ENCODE data around the gene ADGRD1.
"Not testable (repeated sequence)": the region's sequence is repeated elsewhere in the genome, so short reads cannot be mapped to it uniquely, and the experiment has no call there.

ADGRD1 gene

DNA sequence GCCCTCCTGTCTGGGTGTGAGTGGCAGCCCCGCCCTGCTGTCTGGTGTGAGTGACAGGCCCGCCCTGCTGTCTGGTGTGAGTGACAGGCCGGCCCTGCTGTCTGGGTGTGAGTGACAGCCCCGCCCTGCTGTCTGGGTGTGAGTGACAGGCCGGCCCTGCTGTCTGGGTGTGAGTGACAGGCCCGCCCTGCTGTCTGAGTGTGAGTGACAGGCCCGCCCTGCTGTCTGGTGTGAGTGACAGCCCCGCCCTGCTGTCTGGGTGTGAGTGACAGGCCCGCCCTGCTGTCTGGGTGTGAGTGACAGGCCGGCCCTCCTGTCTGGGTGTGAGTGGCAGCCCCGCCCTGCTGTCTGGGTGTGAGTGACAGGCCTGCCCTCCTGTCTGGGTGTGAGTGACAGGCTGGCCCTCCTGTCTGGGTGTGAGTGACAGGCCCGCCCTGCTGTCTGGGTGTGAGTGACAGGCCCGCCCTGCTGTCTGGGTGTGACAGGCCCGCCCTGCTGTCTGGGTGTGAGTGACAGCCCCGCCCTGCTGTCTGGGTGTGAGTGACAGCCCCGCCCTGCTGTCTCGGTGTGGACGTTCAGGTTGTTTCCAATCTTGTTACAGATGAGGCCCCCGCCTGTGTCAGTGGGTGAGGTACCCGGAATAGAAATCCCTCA lies 175.4 kb downstream of the ADGRD1 start:
- not testable (repeated sequence) for DNase-seq

DNA sequence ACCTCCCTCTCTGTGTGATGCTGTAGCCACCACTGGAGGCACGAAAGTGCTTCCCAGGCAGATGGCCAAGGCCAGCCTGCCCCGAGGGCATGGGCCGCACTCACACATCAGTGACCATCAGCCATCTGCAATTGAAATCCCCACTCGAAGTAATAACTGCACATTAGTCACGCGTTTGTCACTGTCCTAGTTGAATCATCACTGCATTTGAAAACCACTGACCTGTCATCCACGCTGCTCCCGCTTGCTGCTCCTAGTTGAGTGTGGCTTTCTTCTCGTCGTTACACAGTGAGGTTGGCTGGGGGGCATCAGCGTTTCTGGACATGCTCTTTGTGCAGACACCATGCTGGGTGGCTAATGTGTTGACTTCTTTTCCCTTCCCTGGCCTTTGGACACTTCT lies 176.1 kb downstream of the ADGRD1 start:
- no peak for DNase-seq

- no peak for DNase-seq
Measured at GRCh38 chr12:131130311-131130911, 176.7 kb downstream of the ADGRD1 start.

GRCh38 chr12:131131077-131131807 lies 177.5 kb downstream of the ADGRD1 start:
- DNase-seq: no peak

DNA sequence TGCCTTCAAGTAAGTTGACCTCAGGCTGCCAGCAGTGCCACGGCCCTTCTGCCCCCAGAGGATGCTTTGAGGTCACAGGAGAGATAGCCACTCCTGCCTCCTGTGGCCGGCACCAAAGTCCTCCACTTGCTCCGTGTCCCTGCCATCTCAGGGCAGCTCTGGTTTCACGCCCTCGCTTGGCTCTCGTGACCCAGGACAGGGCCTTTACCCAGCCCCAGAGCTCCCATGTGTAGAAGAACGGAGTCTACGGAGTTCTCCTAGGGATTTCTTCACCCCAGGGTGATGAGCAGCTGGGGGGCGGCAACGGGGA lies 178.1 kb downstream of the ADGRD1 start:
- DNase-seq: no peak

GRCh38 chr12:131132118-131132892 lies 178.6 kb downstream of the ADGRD1 start:
- DNase-seq: peak; percentile 72

GRCh38 chr12:131133015-131133905 lies 179.6 kb downstream of the ADGRD1 start:
- DNase-seq: no peak

DNA sequence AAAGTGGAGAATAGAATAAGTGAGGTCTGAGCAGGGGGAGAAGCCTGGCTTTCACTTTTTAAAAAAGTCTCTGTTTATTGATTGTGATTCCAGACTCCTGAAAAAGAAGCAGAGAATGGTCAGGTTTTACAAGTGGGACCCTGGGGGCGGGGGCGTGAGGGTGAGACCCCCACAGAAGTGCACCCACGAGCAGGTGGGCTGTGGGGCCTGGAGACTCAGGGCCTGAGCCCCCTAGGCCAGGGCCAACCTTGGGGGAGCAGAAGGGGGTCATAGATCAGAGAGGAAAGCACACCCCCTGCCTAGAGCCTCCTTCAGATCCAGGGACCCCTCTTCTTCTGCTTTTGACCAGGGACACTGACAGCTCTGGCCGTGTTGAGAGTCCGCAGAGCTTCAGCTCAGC lies 180.3 kb downstream of the ADGRD1 start:
- no peak for DNase-seq

DNA sequence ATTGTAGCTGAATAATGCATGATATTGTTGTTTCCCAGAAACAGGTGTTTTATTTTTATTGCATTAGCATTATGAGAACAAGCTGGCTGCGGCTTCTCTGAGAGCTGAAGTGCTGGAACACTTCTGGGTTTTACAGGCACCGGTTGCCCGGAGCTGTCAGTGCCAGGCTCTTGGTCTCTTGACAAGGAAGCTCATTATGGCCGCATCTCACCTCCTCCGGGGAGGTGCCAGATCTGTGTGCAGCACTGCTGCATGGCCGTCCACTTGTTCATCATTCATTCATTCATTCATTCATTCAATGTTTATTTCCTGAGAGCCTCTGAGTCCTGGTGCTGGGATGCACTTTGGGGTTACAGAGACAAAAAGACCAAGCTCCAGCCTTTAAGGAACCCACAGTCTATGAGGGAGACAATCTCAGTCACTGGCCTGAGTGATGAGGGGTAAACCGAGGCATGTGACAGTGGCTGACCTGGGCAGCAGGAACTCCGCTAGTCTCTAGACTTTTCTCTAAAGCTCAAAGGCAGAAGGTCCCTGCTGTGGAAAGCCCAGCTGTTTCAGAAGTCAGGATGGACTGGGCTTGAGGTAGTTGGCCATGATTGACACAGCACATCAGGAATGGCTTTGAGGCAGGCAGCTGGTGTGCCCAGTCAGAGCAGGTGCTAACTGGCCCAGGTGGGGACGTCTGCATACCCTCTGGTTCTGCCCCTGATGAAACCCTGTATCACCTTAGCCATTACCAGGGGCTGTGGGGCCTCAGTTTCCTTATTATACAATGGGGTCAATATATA lies 181.0 kb downstream of the ADGRD1 start:
- no peak for DNase-seq

DNA sequence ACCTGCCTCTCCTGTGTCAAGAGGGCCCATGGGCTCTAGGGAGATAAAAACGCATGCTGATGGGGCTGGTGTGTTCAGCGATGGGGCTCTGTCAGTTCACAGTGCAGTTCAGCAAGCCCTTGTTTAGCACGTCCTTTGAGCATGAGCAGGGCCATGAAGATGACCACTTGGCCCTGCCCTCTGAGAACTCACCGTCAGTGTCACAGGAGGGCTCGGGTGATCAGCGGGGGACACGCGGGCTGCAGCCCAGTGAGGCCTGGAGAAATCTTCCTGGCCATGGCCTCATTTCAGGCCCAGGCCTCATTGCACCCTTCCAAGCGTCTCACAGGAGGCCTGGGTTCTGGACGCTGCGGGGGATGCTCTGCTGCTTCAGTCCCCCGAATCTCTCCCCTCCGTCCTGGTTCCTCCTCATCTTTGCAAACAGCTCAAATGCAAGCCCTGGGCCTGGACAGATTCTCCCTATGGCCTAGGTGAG lies 181.6 kb downstream of the ADGRD1 start:
- no peak for DNase-seq

- no peak for DNase-seq
Measured at GRCh38 chr12:131135786-131136538, 182.3 kb downstream of the ADGRD1 start.

DNA sequence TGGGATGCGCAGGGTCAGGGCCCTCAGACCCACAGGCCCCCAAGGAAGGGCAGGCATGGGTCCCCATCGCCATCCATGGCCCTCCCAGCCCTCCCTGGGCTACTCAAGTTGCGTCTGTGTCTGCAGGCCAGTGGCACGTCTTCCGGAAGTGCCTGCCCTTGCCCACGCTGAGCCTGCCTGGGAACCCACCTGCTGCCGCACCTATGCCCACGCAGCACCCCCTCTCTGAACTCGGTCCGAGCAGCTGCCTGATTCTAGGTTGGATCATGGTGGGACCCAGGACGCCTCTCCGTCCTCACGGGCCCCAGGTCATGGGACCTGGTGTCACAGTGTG lies 182.8 kb downstream of the ADGRD1 start:
- DNase-seq: no peak

DNA sequence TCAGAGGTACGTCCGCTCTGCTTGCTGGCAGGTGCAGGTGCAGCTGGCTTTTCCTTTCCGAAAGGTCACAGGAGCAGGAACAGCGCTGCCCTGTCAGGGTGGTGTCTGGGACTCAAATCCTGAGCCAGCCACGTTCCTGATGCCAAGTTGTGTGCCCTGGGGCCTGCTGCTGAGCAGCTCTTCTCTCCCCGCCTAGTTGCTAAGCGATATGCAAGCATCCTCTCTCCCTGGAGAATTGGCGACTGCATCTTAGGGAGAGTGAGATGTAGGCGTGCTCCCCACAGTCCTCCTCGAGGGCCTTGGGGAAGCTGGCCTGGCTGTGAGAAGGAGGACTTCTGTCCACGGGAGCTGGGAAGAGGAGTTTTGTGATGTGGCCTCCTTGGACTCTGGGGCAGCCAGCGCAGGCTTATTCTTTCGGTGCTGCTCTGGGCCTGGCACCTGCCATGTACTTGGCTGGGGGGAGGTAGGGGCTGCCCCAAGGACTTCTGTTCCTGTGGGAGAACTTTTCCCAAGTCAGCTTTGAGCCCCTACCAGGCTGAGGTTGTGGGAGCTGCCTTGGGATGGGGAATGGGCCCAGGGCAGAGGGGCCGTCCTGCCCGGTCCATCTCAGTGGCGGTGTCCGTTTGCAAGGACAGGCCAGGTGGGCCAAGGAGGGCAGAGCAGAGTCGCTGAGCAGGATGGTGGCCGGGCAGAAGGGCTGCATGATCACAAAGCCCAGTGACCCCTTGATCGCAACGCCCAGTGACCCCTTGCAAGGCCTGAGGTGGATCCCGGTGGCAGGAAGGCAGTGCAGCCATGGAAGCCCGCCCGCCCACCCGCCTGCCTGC lies 183.5 kb downstream of the ADGRD1 start:
- no peak for DNase-seq

DNA sequence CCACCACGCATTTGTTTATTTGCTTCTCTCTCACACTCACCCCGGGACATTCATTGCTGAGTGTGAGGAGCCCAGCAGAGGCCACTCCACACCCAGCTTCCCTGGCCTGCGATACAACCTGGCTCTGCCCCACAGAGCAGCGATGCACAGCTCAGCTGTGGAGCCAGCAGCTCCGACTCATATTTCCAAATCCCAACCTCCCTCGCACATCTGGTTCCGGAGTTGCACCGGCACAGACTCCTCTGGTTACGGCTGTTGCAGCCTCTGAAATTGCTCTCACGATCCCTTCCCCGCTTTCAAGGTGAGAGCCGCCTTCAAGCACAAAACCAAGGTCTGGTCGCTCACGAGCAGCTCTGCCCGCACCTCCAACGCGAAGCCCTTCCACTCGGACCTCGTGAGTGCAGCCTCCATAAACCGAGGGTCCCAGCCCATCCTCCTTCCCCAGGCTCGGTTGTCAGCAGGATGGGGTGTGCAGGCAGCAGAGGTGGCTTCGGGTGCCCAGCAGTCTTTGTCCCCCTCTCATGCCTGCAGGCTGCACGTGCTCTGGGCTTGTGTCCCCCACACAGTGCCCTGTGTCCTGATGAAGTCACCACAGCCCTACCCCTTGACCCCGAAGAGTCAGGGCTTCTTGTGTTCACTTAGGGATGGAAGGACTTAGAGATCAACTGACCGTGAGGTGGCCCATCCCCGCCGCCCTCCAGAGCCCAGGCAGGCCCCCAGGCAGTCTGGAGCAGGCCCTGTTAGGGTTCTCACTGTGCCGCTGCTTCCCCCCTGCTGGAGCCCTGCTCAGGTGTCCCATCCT lies 184.3 kb downstream of the ADGRD1 start:
- DNase-seq: no peak

DNA sequence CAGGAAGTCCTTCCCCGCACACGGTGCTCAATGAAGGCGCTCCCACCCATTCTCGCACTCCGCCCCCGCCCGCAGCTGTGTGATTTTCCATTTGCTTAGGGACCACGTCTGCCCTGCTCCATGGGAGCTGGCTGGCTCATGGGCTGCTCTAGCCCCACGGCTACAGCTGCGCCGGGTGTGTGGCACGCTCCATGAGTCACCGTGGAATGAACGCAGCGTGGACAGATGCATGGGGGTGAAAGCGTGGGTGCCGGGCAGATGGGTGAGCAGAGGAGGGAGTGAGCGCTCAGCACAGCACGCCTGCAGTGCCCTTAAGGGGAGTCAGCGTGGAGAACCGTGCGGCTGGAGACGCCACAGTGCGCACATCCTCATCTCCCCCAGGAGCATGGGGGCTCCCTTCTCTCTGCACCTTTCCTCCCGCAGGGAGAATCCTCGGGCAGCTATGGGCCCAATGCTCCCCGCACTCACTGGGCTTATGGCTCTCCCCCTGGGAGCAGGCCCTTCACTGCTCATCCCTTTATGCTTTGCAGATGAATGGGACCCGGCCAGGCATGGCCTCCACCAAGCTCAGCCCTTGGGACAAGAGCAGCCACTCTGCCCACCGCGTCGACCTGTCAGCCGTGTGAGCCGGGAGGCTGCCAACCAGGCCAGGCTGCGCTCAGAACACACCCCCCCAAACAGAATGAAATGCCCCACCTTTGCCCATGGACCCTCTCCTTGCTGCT lies 185.1 kb downstream of the ADGRD1 start:
- DNase-seq: no peak

DNA sequence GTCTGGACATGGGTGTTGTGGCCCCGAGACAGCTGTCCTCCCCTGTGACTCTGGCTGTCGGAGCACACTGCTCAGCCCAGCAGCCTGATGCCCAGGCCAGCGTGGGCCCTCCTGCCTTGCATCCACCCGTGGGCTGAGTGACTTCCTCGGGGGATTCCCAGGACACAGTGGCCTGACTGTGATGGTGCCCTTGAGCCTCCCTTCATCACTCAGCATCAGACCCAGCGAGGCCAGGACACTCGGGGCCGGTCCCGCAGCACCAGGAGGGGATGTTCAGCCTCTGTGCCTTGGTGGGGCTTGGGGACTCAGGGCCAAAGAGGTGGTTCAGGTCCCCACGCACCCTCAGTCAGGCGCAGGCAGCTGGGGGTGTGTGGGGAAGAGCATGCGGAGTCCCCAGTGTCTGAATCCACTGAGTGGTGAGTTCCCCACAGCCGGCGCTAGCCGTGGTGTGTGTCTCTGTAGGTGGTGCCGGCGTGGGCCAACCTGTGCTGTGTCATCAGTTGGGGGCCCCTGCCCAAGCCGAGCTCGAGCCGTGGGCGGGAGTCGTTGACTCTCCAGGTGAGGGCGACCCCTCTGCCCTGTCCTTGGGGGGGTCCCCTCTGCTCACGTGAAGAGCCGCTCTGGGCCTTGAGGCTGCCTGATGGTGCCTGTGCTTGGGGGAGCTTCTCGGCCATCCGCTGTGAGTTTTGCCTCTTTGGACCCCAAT lies 185.8 kb downstream of the ADGRD1 start:
- DNase-seq: no peak

DNA sequence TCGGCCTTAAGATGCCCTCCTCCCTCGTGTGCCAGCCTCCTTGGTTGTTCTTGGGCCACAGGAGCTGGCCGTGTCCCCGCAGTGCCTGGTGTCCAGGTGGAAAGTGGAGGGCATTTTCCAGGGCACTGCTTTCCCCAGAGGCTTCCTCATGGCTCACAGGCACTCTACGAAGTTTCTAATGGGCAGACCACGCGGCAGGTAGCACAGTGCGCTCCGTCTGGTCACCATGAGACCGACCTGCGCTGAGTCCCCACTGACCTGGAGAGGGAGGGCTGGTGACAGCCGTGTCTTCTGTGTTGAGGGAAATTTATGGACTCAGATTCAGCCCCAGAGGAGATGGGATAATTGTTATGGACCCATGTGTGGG lies 186.3 kb downstream of the ADGRD1 start:
- DNase-seq: no peak

DNA sequence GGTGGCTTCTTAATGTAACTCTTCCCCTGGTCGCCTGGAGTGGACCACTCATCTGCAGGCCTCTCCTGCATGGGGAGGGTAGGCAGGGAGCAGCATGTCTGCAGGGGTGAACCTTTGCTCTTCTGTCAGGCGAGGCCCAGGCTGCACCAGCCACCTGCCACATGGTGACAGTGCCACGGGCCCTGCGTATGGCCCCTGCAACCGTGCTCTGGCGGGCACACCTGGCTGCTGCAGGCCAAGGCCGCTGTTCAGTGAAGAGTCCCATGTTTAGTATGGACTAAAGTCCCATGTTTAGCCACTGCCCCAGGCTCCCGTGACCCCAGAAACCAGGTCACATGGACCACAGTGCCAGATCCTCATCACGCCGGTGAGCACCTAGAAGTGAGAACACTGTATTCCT lies 187.0 kb downstream of the ADGRD1 start:
- DNase-seq: no peak

Measured in stimulated activated CD4-positive, alpha-beta T cell treated with anti-CD3 and anti-CD28 coated beads, Interleukin-1b, Interleukin-23, amount 100 ng/mL, for 48 hours (primary cell).